Keratinocyte (primary cell): ENCODE measurements around the gene CTAGE4.
"Not testable (repeated sequence)": the region's sequence is repeated elsewhere in the genome, so short reads cannot be mapped to it uniquely, and the experiment has no call there.

ENCODE experiments used
- CTCF ChIP-seq, 3 experiments: IDR thresholded peaks in 1 of 3; conservative IDR thresholded peaks in 1 of 3; optimal IDR thresholded peaks in 1 of 3; 2 replicates in 2 of 3; 3 replicates in 1 of 3; pipeline versions ENCODE3 to v1.5.1; 2011; ENCODE audit warnings: low read length in 3 of 3, mild to moderate bottlenecking in 3 of 3, moderate library complexity in 2 of 3, control low read depth in 1 of 3, inconsistent platforms in 1 of 3; ENCODE audit not compliant: insufficient read depth in 2 of 3; ENCODE audit errors: extremely low read depth in 1 of 3
- EZH2 ChIP-seq: IDR thresholded peaks from one replicate; pipeline ENCODE4 v1.6.1; 2012; ENCODE audit warnings: inconsistent platforms, mild to moderate bottlenecking, low read length, moderate library complexity

GRCh38 chr7:144171594-144172350 lies 11.5 kb upstream of the CTAGE4 start:
- not testable (repeated sequence) for TF ChIP-seq CTCF (optimal IDR thresholded peaks at IDR 0.05 in 1 of 3, IDR thresholded peaks at IDR 0.05 in 1 of 3, conservative IDR thresholded peaks at IDR 0.05 in 1 of 3; ENCODE audit: extremely low read depth in 1 of 3, insufficient read depth in 2 of 3, low read length in 3 of 3); EZH2
